Measurements from ENCODE around the gene NAA16. TPM values are rescaled to one million over a fixed set of nuclear protein-coding genes. Genes with fewer than 3 reads are reported as not detected.
"Not testable (repeated sequence)": the region's sequence is repeated elsewhere in the genome, so short reads cannot be mapped to it uniquely, and the experiment has no call there.

Gene NAA16
- total RNA-seq, 1 experiment from 2014 or later, result 6.7 TPM

- no peak for DNase-seq (ENCODE audit: low read depth, low spot score)
- in situ Hi-C loops (cut with HindIII; ENCODE audit: low pct_unique_long_range_greater_than_20kb, low sequenced_read_pairs), result no loop called here
Measured at GRCh38 chr13:41418731-41419130, 107.7 kb downstream of the NAA16 start.

- no peak for DNase-seq (ENCODE audit: low read depth, low spot score)
- in situ Hi-C loops (cut with HindIII; ENCODE audit: low pct_unique_long_range_greater_than_20kb, low sequenced_read_pairs), result no loop called here
Measured at GRCh38 chr13:41419206-41419605, 108.1 kb downstream of the NAA16 start.

- DNase-seq (ENCODE audit: low read depth, low spot score), result no peak
- in situ Hi-C loops (cut with HindIII; ENCODE audit: low pct_unique_long_range_greater_than_20kb, low sequenced_read_pairs), result no loop called here
Measured at GRCh38 chr13:41420146-41420545, 109.1 kb downstream of the NAA16 start.

GRCh38 chr13:41421330-41421729 lies 110.3 kb downstream of the NAA16 start:
- DNase-seq (ENCODE audit: low read depth, low spot score); in situ Hi-C loops (cut with HindIII; ENCODE audit: low pct_unique_long_range_greater_than_20kb, low sequenced_read_pairs): not testable (repeated sequence)

GRCh38 chr13:41421983-41422382 lies 110.9 kb downstream of the NAA16 start:
- in situ Hi-C loops (cut with HindIII; ENCODE audit: low pct_unique_long_range_greater_than_20kb, low sequenced_read_pairs), result not testable (repeated sequence)
- DNase-seq (ENCODE audit: low read depth, low spot score), result peak; percentile 18

GRCh38 chr13:41423259-41423658 lies 112.2 kb downstream of the NAA16 start:
- in situ Hi-C loops (cut with HindIII; ENCODE audit: low pct_unique_long_range_greater_than_20kb, low sequenced_read_pairs); DNase-seq (ENCODE audit: low read depth, low spot score): not testable (repeated sequence)

GRCh38 chr13:41424675-41425074 lies 113.6 kb downstream of the NAA16 start:
- in situ Hi-C loops (cut with HindIII; ENCODE audit: low pct_unique_long_range_greater_than_20kb, low sequenced_read_pairs); DNase-seq (ENCODE audit: low read depth, low spot score): not testable (repeated sequence)

GRCh38 chr13:41426047-41426446 lies 115.0 kb downstream of the NAA16 start:
- no peak for DNase-seq (ENCODE audit: low read depth, low spot score)
- in situ Hi-C loops (cut with HindIII; ENCODE audit: low pct_unique_long_range_greater_than_20kb, low sequenced_read_pairs), result no loop called here

Small RNAs within 50 kb of the gene (small RNA-seq; reads per million reads assigned to genes)
- 0 reads per million in 2 experiments for gene RNU6-57P

Other genes starting within 250 kb of the NAA16 start
- gene WBP4, start 249.8 kb upstream of the NAA16 start, total RNA-seq (2014; rRNA removed; shearing (Covaris generic)), result 11.4 and 13.7 TPM in 2 replicates
- 12.7 and 14.3 TPM in 2 replicates for gene KBTBD6, start 178.5 kb upstream of the NAA16 start, total RNA-seq (2014; rRNA removed; shearing (Covaris generic))
- 7.3 and 8.0 TPM in 2 replicates for gene KBTBD7, start 116.7 kb upstream of the NAA16 start, total RNA-seq (2014; rRNA removed; shearing (Covaris generic))
- gene MTRF1, start 47.7 kb upstream of the NAA16 start, total RNA-seq (2014; rRNA removed; shearing (Covaris generic)), result 18.3 and 26.7 TPM in 2 replicates
- gene RGCC, start 146.3 kb downstream of the NAA16 start, total RNA-seq (2014; rRNA removed; shearing (Covaris generic)), result 0.27 and 0.40 TPM in 2 replicates

All from SK-MEL-5 (cell line).